ENCODE results near the gene ZNF451. TPM values are rescaled to one million over a fixed set of nuclear protein-coding genes. Genes with fewer than 3 reads are reported as not detected.

The ZNF451 gene
- total RNA-seq, 1 donor from 2014 or later = 25.5 TPM

- no peak overlapping the region for H3K4me3 ChIP-seq
- DNase-seq = no peak
- H3K9me3 ChIP-seq (replicated peaks) = no peaks in the 10 kb centered on the region
- H3K27me3 ChIP-seq (ENCODE audit: low read depth) = no peaks in the 10 kb centered on the region
- no peaks in the 10 kb centered on the region for H3K4me1 ChIP-seq
- no peak overlapping the region for H3K27ac ChIP-seq (replicated peaks)
- intact Hi-C loops (cut with micrococcal nuclease) = no loop called here
- no peak for TF ChIP-seq CTCF (IDR thresholded peaks at IDR 0.05; ENCODE audit: borderline replicate concordance)
- H3K36me3 ChIP-seq = no peaks in the 10 kb centered on the region
These were observed 17.9 kb upstream of the ZNF451 start for GRCh38 chr6:57072108-57072507.

DNA sequence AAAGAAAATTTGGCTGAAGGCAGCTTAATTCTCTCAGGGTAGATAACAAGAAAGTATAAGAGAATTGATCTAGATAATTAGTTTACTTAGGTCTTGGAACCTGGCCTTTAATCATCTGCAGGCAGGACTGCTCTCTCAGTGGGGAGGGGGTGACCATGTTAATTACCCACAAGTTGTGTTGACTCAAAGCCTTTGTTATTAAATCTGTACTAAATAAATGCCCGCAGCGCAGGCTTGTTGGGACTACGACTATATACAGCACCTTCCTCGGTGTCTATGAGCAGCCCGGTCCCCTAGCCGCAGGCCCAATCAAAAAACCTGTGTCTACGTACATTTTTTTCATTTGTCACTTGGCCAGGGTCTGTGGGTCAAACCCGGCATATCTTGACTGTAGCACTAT lies 15.6 kb upstream of the ZNF451 start:
- no peak for DNase-seq
- Histone ChIP-seq H3K4me3 (no peak overlapping the region), H3K9me3 (replicated peaks) (no peaks in the 10 kb centered on the region), H3K4me1 (no peaks in the 10 kb centered on the region), H3K36me3 (no peaks in the 10 kb centered on the region), H3K27ac (replicated peaks) (no peak overlapping the region), H3K27me3 (ENCODE audit: low read depth) (no peaks in the 10 kb centered on the region)
- no peak for TF ChIP-seq CTCF (IDR thresholded peaks at IDR 0.05; ENCODE audit: borderline replicate concordance)
- intact Hi-C loops (cut with micrococcal nuclease) = no loop called here

DNA sequence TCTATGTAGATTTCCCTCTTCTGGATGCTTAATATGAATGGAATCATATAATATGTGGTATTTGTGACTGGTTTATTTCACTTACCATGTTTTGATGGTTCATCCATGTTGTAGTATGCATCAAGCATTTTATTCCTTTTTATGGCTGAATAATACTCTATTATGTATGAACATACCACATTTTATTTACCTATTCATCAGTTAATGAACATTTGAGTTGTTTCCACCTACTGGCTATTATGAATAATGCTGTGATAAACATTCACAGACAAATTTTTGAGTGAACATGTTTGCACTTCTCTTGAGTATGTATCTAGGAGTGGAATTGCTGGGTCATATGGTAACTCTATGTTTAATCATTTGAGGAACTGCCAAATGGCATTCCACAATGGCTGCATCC lies 14.9 kb upstream of the ZNF451 start:
- no peaks in the 10 kb centered on the region for H3K27me3 ChIP-seq (ENCODE audit: low read depth)
- no peak overlapping the region for H3K4me3 ChIP-seq
- intact Hi-C loops (cut with micrococcal nuclease) = no loop called here

DNA sequence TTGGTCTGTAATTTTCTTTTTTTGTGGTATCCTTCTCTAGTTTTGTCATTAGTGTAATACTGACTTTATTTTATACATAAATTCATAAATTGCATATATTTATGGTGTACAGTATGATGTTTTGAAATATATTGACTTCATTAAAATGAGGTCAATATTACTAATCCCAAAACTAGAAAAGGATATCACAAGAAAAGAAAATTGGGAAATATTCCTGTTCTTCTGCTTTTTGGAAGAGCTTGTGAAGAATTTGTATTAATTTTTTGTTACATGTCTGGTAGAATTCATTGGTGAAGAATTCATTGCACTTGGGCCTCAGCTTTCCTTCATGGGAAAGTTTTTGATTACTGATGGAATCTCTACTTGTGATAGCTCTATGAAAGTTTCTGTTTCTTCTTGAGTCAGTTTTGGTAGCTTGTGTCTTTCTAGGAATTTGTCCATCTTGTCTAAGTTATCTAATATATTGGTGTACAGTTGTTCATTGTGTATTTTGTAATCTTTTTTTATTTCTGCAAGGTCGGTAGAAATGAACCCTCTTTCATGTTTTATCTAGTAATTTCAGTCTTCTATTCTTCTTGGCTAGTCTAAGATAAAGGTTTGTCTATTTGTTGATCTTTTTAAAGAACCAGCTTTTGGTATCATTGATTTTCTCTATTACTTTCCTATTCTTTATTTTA lies 11.3 kb upstream of the ZNF451 start:
- TF ChIP-seq CTCF (IDR thresholded peaks at IDR 0.05; ENCODE audit: borderline replicate concordance) = no peak
- H3K9me3 ChIP-seq (replicated peaks) = peaks cover 11% of the 10 kb centered on the region
- no peak for DNase-seq

More for the DNA sequence above, 14.9 kb upstream of the ZNF451 start:
- DNase-seq = no peak
- H3K36me3 ChIP-seq = no peaks in the 10 kb centered on the region
- no peaks in the 10 kb centered on the region for H3K4me1 ChIP-seq
- H3K9me3 ChIP-seq (replicated peaks) = peaks cover 6% of the 10 kb centered on the region
- H3K27ac ChIP-seq (replicated peaks) = no peak overlapping the region
- TF ChIP-seq CTCF (IDR thresholded peaks at IDR 0.05; ENCODE audit: borderline replicate concordance) = no peak

DNA sequence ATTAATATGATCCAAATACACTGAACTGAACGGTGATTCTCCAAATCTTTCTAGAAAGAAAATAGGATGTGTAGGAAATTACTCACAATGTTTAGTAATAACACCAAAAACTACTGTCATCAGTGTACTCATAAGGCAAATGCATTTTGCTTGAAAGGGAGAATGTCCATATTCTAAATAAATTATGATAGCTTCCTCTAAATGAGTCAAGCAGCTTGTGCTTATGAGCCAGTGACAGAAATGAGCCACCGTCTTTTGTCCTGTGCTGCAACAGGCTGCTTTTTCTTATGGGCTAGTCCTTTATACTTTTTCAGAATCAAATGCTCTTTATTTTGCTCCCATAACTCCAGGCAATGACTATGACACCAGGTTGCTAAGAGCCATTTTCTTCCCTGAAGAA lies 4.5 kb upstream of the ZNF451 start:
- Histone ChIP-seq H3K27ac (replicated peaks) (no peak overlapping the region), H3K27me3 (ENCODE audit: low read depth) (no peaks in the 10 kb centered on the region), H3K36me3 (no peaks in the 10 kb centered on the region), H3K9me3 (replicated peaks) (peaks cover 2% of the 10 kb centered on the region), H3K4me3 (no peak overlapping the region), H3K4me1 (peaks cover 7% of the 10 kb centered on the region)
- DNase-seq = no peak
- no peak for TF ChIP-seq CTCF (IDR thresholded peaks at IDR 0.05; ENCODE audit: borderline replicate concordance)
- intact Hi-C loops (cut with micrococcal nuclease) = loop anchor here (5.0 kb wide), 1 partner anchor 38 kb away; the partner anchor contains the start of gene KIAA1586

More for the DNA sequence above, 11.3 kb upstream of the ZNF451 start:
- Histone ChIP-seq H3K36me3 (no peaks in the 10 kb centered on the region), H3K27ac (replicated peaks) (no peak overlapping the region), H3K4me1 (no peaks in the 10 kb centered on the region), H3K27me3 (ENCODE audit: low read depth) (no peaks in the 10 kb centered on the region), H3K4me3 (no peak overlapping the region)
- intact Hi-C loops (cut with micrococcal nuclease) = no loop called here
